HG03108 (cell line): Measurements from ENCODE around the gene VPS26C.
"Not testable (repeated sequence)": the region's sequence is repeated elsewhere in the genome, so short reads cannot be mapped to it uniquely, and the experiment has no call there.

Experiments
- ATAC-seq: cut with Tn5 transposase; IDR thresholded peaks from one replicate; pipeline ENCODE4 v1.9.1; 2021; ENCODE audit warnings: moderate library complexity; ENCODE audit not compliant: unreplicated experiment

VPS26C gene

GRCh38 chr21:37267269-37268185 lies at the start of gene VPS26C:
Gene VPS26C (minus strand): TSS chr21:37267334. CDS start chr21:37267294, 40 bp downstream.
- ATAC-seq = peak; percentile 88

DNA sequence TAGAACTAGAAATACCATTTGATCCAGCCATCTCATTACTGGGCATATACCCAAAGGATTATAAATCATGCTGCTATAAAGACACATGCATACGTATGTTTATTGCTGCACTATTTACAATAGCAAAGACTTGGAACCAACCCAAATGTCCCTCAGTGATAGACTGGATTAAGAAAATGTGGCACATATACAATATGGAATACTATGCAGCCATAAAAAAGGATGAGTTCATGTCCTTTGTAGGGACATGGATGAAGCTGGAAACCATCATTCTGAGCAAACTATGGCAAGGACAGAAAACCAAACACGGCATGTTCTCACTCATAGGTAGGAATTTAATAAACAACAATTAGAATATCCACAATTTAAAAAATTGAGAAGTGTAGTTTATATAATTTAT lies 48.9 kb upstream of the VPS26C start:
- ATAC-seq = not testable (repeated sequence)

GRCh38 chr21:37300114-37300751 lies 33.1 kb upstream of the VPS26C start:
- ATAC-seq = no peak

DNA sequence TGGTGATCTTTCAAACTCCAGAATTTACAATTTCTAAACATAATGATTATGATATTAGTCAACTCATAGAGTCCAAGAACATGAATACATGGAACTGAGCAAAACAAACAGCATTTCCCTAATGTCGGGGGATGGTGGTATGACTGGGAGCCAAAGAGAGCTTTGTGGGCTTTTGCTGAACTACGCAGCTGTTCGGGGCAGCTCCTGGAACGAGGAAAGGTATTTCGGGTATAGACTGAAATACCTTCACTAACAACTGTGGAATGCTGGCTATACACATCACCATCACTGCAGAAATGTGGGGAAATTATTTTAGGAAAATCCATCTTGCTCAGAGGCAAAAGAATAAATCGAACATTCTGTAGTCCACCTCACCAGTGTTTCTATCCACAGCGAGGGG lies 30.2 kb upstream of the VPS26C start:
- no peak for ATAC-seq

DNA sequence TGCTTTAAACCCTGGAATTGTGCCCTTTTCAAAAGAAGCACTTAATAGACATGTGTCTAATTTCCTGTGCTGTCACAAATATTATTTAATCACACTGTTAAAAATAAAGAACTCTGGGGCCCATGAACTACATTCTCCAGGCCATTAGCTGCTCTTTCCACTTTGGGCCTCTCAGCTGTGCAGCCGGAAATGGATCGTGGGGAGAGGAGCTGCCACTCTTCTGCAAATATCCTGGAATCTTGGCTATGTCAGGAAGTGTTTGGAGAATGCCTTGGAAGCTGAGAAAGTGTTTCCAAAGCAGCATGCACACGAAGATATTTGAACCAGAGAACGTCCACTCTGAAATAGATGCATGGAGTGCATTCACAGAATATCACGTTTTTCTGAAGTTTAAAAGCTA lies 27.5 kb upstream of the VPS26C start:
- no peak for ATAC-seq

DNA sequence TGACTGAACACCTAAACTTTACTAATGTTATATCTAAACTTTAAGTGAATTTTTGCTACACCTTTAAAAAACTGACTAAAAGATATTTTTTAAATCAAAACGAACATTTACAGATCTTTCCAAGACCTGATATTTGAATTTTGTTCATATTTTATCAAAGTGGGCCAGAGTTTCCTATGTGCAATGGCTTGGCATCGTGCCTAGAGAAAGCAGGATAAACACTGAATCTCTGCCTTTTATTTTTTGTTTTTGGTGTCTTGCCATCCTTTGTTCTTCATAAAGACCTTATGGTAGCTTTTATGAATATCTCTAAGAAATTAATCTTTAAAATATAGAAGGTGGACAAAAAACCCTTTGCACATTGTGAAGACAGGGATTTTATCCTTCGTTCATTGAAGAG lies 25.8 kb upstream of the VPS26C start:
- ATAC-seq = no peak

GRCh38 chr21:37292041-37292440 lies 24.9 kb upstream of the VPS26C start:
- no peak for ATAC-seq

GRCh38 chr21:37283191-37283710 lies 16.1 kb upstream of the VPS26C start:
- ATAC-seq = not testable (repeated sequence)

GRCh38 chr21:37282602-37283001 lies 15.5 kb upstream of the VPS26C start:
- not testable (repeated sequence) for ATAC-seq

DNA sequence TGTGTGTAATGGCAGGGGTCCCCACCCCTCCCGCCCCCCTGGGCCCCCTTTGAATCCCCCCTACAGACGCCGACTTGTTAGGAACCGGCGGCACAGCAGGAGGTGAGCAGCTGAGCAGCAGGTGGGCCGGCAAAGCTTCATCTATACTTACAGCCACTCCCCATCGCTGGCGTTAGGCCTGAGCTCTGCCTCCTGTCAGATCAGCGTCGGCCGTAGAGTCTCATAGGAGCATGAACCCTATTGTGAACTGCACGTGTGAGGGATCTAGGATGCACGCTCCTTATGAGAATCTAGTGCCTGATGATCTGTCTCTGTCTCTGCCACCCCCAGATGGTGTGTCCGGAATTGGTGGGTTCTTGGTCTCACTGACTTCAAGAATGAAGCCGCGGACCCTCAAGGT lies 14.9 kb upstream of the VPS26C start:
- no peak for ATAC-seq

DNA sequence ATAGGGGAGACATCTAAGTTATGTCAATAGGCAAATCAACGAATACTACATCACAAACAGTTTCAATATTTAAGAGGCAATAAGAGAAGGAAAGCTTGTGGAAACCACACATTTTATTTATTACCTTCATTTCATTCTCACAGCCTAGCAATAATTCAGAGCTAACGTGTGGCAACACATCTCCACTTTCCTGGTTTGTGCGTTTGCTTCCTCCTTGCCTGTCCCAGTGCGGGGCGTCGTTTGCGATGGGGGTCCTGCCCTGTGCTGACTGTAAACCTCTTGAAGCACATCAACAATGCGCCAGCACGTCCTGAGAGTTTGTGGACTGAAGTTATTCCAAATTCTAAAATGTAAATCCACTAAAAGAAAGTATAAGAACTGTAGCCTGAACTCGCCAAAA lies 14.4 kb upstream of the VPS26C start:
- no peak for ATAC-seq

GRCh38 chr21:37279271-37279670 lies 12.1 kb upstream of the VPS26C start:
- ATAC-seq = not testable (repeated sequence)

DNA sequence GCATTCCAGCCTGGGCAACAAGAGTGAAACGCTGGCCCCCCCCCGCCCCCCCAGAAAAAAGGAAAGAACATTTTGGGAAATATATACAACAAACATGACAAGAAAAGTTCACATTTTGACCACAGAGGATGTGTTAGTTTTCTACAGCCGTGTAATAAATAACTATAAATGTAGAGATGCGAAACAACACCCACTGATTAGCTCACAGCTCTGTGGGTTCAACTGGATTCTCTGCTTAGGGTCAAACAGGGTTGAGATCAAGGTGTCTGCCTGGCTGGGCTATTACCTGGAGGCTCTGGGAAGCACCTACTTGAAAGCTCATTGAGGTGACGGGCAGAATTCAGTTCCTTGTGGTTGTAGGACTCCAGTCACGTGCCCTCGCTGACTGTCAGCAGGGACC lies 11.1 kb upstream of the VPS26C start:
- ATAC-seq = no peak

- no peak for ATAC-seq
Observed at GRCh38 chr21:37276377-37276776, 9.2 kb upstream of the VPS26C start.

DNA sequence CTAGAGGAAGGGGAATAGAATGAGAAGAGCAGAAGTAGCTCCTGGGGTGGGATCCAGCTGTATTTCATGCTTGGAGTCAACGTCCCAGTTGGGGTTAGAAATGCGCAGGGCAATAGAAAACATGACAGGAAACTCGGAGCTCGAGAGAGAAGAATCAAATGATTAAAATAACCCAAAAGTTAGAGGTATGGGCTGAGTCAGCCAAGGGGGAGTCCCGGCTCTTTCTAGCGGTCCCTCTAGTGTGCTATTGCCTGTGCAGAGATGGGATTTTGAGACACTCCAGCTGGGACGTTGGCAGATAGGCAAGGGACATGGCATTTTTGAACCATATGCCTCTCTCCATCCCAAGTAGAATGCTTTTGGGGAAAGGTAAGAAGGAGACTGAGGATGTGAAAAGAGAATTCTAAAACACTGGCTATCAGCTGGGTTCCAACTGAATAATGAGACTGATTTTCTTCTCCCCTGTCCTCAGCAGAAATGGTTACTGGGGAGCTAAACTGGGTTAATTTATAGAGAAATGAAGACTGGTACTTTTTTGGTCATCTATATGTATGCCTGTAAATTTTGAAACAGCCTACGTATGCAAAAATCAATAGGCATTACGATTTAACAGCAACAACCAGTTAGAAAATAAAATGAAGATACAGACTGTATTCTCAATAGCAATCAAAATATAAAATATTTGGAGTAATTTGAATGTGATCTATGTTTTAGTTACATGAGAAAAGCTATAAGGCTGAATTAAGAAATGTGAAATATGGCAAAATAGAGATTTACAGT lies 7.0 kb upstream of the VPS26C start:
- ATAC-seq = peak; percentile 50

- no peak for ATAC-seq
Observed at GRCh38 chr21:37273440-37273839, 6.3 kb upstream of the VPS26C start.

DNA sequence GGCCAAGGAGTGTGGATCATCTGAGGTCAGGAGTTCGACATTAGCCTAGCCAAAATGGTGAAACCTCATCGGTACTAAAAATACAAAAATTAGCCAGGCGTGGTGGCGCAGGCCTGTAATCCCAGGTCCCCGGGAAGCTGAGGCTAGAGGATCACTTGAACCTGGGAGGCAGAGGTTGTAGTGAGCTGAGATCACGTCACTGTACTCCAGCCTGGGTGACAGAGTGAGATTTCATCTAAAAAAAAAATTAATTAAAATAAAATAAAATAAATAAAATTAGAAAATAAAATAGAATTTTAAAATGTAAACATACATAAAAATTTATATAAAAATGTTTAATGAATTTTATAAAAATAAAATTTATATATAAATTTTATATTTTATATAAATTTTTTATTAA lies 5.8 kb upstream of the VPS26C start:
- no peak for ATAC-seq

GRCh38 chr21:37270576-37271365 lies 3.6 kb upstream of the VPS26C start:
- no peak for ATAC-seq

- no peak for ATAC-seq
Observed at GRCh38 chr21:37269481-37269880, 2.3 kb upstream of the VPS26C start.

GRCh38 chr21:37268186-37268503 lies 1.0 kb upstream of the VPS26C start:
- ATAC-seq = no peak
